ENCODE measurements around the gene SEC14L3. TPM values are rescaled to one million over a fixed set of nuclear protein-coding genes. Genes with fewer than 3 reads are reported as not detected.
A peak's percentile ranks its signal among the peaks of the same experiment; 100 is the strongest.

Gene SEC14L3
- total RNA-seq, 1 donor from 2014 or later, result not detected

DNA sequence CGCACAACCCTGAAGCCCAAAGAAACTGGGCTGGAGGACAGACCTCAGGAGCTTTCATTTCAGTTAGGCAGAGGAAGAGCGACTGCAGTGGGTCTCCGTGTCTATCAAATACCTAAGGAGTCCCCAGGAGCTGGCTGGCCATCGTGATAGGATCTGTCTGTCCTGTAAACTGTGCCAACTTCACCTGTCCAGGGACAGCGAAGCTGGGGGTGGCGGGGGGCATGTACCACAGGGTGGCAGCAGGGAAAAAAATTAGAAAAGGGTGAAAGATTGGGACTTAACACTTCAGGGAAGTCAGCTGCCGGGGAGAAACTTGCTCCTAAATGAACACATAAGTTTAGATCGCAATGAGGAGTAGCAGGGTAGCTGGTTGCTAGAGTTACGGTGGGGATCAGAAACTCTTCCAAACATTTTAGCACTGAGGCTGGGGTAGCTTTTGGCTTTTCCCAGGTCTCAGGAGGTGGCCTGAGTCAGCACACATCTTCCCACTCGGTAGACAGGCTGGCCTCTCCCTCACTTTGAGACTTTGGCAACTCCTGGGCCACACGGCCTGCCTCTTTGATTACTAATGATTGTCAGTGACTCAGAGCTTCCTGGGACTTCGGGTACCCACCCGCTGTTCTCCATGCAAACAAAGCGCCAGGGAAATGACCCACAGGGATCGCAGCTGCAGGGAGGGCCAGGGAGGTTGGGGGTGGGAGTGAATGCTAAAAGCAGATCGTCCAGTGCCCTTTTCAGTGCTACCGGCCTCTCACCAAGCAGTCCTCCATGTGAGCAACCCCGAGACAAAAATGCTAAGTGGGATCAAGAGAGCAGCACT is 49.1 kb downstream of the SEC14L3 start:
- DNase-seq, result peak; percentile 57

DNA sequence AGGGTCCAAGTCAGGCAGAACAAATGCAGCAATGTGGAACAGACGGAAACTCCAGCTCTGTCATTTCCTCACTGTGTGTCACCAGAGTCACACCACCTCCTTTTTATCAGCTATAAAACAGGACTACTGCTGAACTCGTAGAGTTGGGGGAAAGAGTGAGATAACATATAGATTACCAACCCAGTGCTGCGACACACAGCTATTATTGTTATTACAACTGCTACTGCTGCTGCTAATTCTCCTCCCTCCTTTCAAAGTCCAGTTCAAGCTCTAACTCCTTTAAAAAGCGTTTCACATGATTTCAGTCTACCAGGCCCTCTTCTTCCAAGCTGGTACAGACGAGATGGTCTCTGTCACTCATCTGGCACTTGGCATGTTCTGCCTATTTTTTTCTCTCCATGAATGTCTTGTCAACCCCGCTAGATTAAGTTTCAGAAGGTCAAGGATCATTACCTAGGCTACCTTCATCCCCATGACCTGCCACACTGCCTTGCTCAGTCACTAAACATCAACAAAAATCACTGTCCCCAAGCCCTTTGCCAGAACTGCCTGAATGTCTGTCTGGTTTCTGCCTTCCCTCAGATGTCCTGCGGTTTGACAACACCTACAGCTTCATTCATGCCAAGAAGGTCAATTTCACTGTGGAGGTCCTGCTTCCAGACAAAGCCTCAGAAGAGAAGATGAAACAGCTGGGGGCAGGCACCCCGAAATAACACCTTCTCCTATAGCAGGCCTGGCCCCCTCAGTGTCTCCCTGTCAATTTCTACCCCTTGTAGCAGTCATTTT is 49.9 kb downstream of the SEC14L3 start:
- DNase-seq, result no peak

DNA sequence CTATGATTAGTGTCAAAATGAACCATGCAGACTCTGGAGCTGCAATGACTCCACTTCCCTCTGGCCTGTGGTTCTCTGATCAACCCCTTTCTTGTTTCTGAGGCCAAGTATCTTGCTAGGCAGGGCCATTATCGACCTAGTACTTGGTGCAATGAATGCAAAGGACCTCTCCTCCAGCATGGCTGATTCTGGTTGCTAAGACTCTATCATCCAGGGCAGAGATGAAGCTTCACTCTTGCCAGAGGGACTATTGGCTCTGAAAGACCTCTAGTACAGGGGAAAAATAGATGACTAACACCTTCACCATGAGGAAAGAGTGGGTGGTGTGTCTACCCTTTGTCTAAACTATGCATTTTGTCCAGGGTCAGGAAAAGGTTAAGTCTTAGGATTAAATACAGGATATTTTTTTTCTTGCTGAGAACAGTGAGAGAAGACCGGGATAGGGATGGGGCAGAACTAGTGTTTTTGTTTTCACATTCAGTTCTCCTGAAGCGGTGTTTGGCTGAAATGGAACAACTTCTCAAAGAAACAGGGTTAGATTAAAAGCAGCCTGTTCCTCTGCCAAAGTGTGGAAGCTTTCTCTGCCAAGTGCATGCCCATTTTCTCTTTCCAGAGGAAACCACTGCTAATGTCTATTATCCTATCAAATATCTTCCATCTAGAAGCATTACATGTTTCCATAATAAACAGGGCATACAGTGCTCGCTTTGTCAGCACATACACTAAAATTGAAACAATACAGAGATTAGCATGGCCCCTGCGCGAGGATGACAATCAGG is 51.3 kb downstream of the SEC14L3 start:
- no peak for DNase-seq

DNA sequence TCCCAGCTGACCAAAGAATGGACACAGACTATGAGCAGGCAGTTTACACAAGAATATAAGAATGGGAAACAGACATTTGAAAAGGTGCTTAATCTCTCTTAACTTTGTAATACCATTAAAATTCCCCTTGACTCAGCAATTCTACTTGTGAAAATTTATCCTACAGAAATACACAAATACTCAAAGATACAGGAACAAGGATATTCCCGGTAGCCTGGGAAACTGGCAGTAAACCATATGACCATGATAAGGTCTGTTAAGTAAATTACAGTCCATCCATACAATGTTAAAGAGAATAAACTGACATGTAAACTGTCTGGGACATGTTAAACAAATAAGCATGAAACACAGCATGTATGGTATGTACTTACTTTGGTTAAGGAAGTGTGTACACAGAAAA is 55.0 kb downstream of the SEC14L3 start:
- DNase-seq, result no peak

DNA sequence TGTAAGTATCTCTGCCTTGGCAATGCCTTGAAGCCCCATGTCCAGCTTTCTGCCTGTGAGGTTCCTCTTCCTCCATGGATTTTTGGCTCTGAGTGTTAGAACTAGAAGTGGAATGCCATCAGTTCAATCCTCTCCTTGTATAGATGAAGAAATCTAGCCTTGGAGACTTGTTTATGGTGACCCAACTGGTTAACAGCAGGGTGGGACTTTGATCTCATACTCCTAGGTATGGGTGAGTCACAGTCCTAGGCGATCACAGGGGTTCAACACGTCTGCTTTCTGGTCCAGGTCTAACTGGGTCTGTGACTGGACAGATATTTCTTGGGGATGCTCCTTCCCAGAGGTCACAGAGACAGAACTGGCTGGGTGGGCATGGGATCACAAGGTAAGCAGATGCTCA is 55.4 kb downstream of the SEC14L3 start:
- no peak for DNase-seq

DNA sequence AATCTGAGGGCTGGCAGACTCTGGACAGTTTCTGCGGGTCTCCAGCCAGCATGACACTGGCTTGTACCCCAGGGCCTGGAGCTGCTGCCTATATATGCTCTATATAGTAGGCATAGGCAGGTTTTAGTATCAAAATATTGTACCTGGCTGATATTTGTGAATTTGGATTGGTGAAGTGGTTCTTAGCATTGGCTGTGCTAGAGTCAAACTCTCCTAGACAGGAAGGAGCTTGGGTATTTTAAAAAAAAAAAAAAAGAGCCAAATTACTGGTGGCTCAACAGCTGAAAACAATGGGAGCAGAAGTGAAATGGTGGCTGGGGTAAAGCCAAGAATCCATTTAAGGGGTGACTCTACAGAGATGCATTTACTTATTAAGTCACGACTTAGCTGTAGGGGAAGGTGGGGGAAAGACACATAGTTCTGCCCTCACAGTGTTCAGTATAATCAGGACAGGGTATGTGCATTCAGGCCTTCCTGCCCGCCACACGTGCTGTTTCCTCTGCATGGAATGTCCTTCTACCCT is 57.2 kb downstream of the SEC14L3 start:
- no peak for DNase-seq

DNA sequence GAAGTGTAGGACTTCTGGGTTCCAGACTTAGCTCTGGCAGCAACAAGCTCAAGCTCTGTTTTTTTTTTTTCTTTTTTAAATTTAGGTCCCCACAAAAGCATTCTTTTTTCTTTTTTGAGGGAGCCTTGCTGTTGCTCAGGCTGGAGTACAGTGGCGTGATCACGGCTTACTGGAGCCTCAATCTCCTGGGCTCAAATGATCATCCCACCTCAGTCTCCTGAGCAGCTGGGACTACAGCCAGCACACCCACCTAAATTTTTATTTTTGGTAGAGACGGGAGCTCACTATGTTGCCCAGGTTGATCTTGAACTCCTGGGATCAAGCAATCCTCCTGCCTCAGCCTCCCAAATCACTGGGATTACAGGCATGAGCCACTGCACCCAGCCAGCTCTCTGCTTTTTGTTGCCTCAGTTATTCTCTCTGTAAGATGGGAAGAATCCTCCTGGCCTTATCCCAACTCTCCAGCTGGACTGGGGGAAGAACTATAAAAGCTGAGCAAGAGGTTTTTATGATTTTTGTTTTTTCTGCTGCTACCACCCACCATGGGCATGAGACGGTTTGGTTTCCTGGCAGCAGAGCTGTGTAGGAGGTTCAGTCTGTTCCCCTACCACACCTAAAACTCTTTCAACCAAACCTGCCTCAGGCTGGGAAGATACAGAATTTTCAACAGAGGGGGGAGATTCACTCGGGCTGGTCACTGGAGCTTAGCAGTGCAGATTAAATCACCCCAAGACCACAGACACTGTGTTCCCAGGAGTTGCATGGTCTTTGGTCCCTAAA is 57.9 kb downstream of the SEC14L3 start:
- no peak for DNase-seq

DNA sequence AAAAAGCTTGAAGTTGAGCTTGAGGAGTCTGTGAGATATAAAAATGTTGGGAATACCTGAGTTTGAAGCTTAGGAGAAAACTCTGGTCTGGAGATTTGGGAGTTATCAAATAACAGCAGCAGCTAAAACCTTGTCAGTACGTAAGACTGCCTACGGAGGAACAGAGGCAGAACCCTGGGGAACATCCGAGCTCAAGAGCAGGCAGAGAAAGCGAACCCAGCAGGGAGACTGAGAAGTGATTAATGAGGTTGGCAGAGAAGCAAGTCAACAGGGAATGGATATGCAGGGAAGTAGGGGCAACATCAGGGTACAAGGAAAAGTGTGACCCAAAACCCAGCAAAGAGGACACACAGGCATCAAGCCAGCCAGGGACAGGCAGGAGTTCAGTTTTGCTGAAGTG is 58.8 kb downstream of the SEC14L3 start:
- DNase-seq, result no peak

DNA sequence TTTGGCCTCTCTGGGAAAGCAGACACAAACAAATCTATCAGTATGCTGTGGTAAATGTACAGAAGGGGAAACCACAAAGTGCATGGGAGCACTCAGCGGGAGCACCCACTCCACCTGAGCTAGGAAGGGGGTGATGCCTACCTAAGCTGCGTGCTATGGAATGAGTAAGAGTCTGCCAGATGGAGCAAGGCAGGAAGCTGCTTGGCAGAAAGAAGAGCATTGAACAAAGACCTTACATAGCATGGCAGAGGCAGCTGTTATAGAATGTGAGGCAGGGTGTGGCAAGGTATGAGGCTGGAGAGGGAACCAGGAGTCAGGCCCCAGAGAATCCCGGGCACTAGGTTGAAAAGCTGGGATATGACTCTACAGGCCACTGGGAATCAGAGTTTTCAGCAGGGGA is 60.0 kb downstream of the SEC14L3 start:
- DNase-seq, result no peak

Small RNAs within 50 kb of the gene (small RNA-seq; reads per million reads assigned to genes)
- gene AC004832.3 (ENCODE audit: low replicate concordance), result not detected
- not detected for gene RNU6-564P (ENCODE audit: low replicate concordance)

Other genes starting within 250 kb of the SEC14L3 start
- 0.51 TPM for gene LIF, start 225.3 kb downstream of the SEC14L3 start, total RNA-seq
- not detected for gene OSM, start 205.2 kb downstream of the SEC14L3 start, total RNA-seq
- 3.4 TPM for gene CASTOR1, start 182.5 kb downstream of the SEC14L3 start, total RNA-seq
- 11.0 TPM for gene TBC1D10A, start 145.1 kb downstream of the SEC14L3 start, total RNA-seq
- gene SF3A1, start 115.1 kb downstream of the SEC14L3 start, total RNA-seq, result 31.4 TPM
- 5.4 TPM for gene CCDC157, start 115.0 kb downstream of the SEC14L3 start, total RNA-seq
- 11.3 TPM for gene RNF215, start 84.6 kb downstream of the SEC14L3 start, total RNA-seq
- 1.8 TPM for gene SEC14L2, start 75.0 kb downstream of the SEC14L3 start, total RNA-seq
- gene MTFP1, start 46.2 kb downstream of the SEC14L3 start, total RNA-seq, result 5.7 TPM
- gene SEC14L4, start 33.7 kb upstream of the SEC14L3 start, total RNA-seq, result 0.82 TPM
- gene SEC14L6, start 74.7 kb upstream of the SEC14L3 start, total RNA-seq, result 0.21 TPM
- 5.3 TPM for gene GAL3ST1, start 102.6 kb upstream of the SEC14L3 start, total RNA-seq
- 34.2 TPM for gene PES1, start 119.9 kb upstream of the SEC14L3 start, total RNA-seq
- 6.7 TPM for gene TCN2, start 135.2 kb upstream of the SEC14L3 start, total RNA-seq
- gene SLC35E4, start 163.8 kb upstream of the SEC14L3 start, total RNA-seq, result 3.1 TPM
- 5.9 TPM for gene DUSP18, start 195.9 kb upstream of the SEC14L3 start, total RNA-seq
- 6.8 TPM for gene OSBP2, start 222.9 kb upstream of the SEC14L3 start, total RNA-seq